ENCODE data around the gene OSBPL10.
A peak's percentile ranks its signal among the peaks of the same experiment; 100 is the strongest.
"Not testable (repeated sequence)": the region's sequence is repeated elsewhere in the genome, so short reads cannot be mapped to it uniquely, and the experiment has no call there.

The OSBPL10 gene

GRCh38 chr3:31981206-31982181 is at the start of gene OSBPL10, which contains the start of gene ZNF860:
Gene OSBPL10 (minus strand): TSS chr3:31981262. CDS start chr3:31981179, 83 bp downstream.
Gene ZNF860 (plus strand): TSS chr3:31981750. CDS start chr3:31989080, 7,330 bp downstream.
- no peak for TF ChIP-seq ZNF274 (IDR thresholded peaks at IDR 0.05; ENCODE audit: low read depth, low read length)
- H3K4me3 ChIP-seq (ENCODE audit: low read length), result peak within 1 kb of the TSS; percentile 43; the same call in 1 of the 2 replicates

- no peak for TF ChIP-seq ZNF274 (IDR thresholded peaks at IDR 0.05; ENCODE audit: low read depth, low read length)
- no peak overlapping the region for H3K4me3 ChIP-seq (ENCODE audit: low read length)
Measured at GRCh38 chr3:32026593-32026992, 45.5 kb upstream of the OSBPL10 start.

- H3K4me3 ChIP-seq (ENCODE audit: low read length), result no peak overlapping the region
- TF ChIP-seq ZNF274 (IDR thresholded peaks at IDR 0.05; ENCODE audit: low read depth, low read length), result no peak
Measured at GRCh38 chr3:32022947-32023346, 41.9 kb upstream of the OSBPL10 start.

- no peak overlapping the region for H3K4me3 ChIP-seq (ENCODE audit: low read length)
- no peak for TF ChIP-seq ZNF274 (IDR thresholded peaks at IDR 0.05; ENCODE audit: low read depth, low read length)
Measured at GRCh38 chr3:32021748-32022147, 40.7 kb upstream of the OSBPL10 start.

GRCh38 chr3:32021155-32021554 is 40.1 kb upstream of the OSBPL10 start:
- no peak for TF ChIP-seq ZNF274 (IDR thresholded peaks at IDR 0.05; ENCODE audit: low read depth, low read length)
- no peak overlapping the region for H3K4me3 ChIP-seq (ENCODE audit: low read length)

- TF ChIP-seq ZNF274 (IDR thresholded peaks at IDR 0.05; ENCODE audit: low read depth, low read length), result no peak
- H3K4me3 ChIP-seq (ENCODE audit: low read length), result no peak overlapping the region
Measured at GRCh38 chr3:32018757-32019564, 37.9 kb upstream of the OSBPL10 start.

GRCh38 chr3:32017286-32017685 is 36.2 kb upstream of the OSBPL10 start:
- no peak for TF ChIP-seq ZNF274 (IDR thresholded peaks at IDR 0.05; ENCODE audit: low read depth, low read length)
- H3K4me3 ChIP-seq (ENCODE audit: low read length), result no peak overlapping the region

GRCh38 chr3:32015638-32016037 is 34.6 kb upstream of the OSBPL10 start:
- H3K4me3 ChIP-seq (ENCODE audit: low read length), result not testable (repeated sequence)

- not testable (repeated sequence) for H3K4me3 ChIP-seq (ENCODE audit: low read length)
Measured at GRCh38 chr3:32010699-32011098, 29.6 kb upstream of the OSBPL10 start.

GRCh38 chr3:32009957-32010356 is 28.9 kb upstream of the OSBPL10 start:
- TF ChIP-seq ZNF274 (IDR thresholded peaks at IDR 0.05; ENCODE audit: low read depth, low read length), result no peak
- no peak overlapping the region for H3K4me3 ChIP-seq (ENCODE audit: low read length)

GRCh38 chr3:32009101-32009500 is 28.0 kb upstream of the OSBPL10 start:
- no peak overlapping the region for H3K4me3 ChIP-seq (ENCODE audit: low read length)
- no peak for TF ChIP-seq ZNF274 (IDR thresholded peaks at IDR 0.05; ENCODE audit: low read depth, low read length)

- no peak for TF ChIP-seq ZNF274 (IDR thresholded peaks at IDR 0.05; ENCODE audit: low read depth, low read length)
- no peak overlapping the region for H3K4me3 ChIP-seq (ENCODE audit: low read length)
Measured at GRCh38 chr3:32004113-32004765, 23.2 kb upstream of the OSBPL10 start.

GRCh38 chr3:32003380-32003779 is 22.3 kb upstream of the OSBPL10 start:
- H3K4me3 ChIP-seq (ENCODE audit: low read length), result no peak overlapping the region
- TF ChIP-seq ZNF274 (IDR thresholded peaks at IDR 0.05; ENCODE audit: low read depth, low read length), result no peak
